ENCODE data around the gene INA.
"Not testable (repeated sequence)": the region's sequence is repeated elsewhere in the genome, so short reads cannot be mapped to it uniquely, and the experiment has no call there.

INA gene

DNA sequence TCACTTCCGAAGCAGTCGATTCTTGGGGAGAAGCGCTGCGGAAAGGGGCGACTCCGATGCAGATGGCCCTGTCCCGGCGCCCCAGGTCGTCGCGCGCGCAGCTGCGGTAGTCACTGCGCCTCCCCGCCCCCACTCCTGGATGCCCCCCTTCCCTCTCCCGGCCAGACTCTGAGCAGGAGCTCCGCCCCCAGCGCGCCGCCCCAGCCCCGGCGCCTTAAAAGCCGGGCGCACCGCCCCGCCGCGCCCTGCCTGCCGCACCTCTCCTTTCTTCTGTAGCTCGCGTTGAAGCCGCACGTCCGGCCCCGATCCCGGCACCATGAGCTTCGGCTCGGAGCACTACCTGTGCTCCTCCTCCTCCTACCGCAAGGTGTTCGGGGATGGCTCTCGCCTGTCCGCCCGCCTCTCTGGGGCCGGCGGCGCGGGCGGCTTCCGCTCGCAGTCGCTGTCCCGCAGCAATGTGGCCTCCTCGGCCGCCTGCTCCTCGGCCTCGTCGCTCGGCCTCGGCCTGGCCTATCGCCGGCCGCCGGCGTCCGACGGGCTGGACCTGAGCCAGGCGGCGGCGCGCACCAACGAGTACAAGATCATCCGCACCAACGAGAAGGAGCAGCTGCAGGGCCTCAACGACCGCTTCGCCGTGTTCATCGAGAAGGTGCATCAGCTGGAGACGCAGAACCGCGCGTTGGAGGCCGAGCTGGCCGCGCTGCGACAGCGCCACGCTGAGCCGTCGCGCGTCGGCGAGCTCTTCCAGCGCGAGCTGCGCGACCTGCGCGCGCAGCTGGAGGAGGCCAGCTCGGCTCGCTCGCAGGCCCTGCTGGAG is at the start of gene INA:
INA (plus strand) TSS at position 243 of the 817 bp plus-strand sequence; CDS start at position 317, 74 bp downstream.
- no peak for DNase-seq

DNA sequence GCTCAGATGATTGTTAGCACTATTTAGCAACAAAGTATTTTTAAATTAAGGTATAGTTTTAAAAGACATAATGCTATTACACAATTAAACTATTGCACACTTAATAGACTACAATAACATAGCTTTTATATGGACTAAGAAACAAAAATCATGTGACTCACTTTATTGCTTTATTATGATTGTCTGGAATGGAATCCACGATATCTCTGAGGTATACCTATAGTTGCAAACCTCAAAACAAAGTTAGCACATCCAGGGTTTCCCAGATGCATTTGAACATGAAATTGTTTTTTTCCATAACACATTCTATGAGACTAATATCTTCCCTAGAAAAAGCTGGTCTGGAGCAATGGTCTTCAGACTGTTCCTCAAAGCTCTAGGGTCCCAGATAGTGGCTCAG is 49.5 kb upstream of the INA start:
- peak; percentile 81 for DNase-seq

DNA sequence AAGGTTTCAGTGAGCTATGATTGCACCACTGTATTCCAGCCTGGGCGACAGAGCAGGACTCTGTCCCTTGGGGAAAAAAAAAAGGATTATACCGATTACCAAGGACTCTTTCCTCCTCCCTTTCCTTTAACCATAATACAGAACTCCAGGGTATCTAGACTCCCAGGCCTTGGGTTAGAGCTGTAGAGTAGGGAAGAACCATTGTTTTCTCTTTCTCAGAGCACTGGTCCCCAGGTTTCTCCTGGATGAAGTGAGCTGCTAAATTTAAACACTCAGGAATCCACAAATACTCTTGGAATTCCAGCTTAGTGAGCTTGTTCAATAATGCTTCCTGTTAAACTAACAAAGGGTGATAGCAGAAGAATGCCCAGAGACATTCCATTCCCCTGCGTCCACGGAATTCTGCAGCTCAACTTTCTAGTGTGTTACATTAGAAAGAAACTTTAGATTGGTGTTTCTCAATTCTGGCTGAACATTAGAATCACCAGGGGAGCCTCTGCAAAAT is 45.8 kb upstream of the INA start:
- peak; percentile 98 for DNase-seq

DNA sequence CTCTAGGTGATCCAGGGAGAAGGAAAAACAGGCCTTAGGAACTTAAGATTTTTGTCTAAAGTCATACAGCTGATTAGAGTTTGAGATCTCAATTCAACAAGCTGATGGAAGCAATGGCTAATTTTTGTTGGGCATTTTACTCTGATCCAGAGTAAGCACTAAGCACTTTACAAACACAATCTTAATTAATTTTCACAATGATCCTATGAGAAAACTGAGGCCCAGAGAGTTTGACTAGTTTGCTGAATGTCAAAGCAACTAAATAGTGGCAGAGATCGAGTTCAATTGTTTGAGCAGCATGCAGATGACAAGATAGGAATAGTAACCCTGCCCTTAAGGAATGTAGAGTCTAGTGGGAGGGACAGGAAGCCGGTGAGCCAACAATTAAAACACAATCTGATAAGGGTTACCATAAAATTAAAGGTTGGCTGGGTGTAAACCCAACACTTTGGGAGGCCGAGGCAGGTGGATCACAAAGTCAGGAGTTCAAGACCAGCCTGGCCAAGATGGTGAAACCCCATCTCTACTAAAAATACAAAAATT is 44.7 kb upstream of the INA start:
- no peak for DNase-seq

DNA sequence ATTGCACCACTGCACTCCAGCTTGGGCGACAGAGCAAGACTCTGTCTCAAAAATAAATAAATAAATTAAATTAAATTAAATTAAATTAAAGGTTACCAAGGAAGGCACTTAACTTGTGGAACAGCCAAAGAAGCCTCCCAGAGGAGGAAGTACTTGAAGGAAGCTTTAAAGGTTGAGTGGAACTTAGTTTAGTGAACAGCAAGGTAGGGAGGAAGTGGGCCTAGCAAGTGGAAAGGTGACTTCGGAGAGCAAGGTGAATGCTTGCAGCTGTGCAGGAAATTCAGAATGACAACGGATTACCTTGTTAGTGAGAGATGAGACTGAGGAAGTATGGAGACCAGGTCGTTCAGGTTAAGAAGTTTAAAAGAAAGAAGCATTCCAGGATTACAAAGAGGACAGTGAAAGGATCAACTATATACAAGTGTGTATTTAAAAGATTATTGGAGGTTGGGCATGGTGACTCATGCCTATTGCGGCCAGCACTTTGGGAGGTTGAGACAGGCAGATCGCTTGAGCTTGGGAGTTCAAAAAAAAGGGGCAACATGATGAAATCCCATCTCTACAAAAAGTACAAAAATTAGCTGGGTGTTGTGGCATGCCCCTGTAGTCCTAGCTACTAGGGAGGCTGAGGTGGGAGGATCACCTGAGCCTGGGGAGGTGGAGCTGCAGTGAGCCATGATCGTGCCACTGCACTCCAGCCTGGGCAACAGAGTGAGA is 44.0 kb upstream of the INA start:
- peak; percentile 52 for DNase-seq

DNA sequence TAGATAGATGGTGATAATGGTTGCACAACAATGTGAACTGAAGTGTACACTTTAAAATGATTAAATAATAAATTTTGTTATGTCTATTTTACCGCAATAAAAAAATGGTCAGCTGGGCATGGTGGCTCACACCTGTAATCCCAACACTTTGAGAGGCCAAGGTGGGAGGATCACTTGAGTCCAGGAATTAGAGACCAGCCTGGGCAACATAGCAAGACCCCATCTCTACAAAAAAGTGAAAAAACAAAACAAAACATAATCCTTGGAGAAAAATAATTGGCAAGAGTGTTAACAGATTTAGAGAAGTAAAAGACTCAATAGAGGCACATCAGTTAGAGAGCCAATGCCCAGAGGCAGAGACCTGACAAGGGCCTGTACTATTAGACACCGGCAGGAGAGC is 41.2 kb upstream of the INA start:
- DNase-seq, result no peak

DNA sequence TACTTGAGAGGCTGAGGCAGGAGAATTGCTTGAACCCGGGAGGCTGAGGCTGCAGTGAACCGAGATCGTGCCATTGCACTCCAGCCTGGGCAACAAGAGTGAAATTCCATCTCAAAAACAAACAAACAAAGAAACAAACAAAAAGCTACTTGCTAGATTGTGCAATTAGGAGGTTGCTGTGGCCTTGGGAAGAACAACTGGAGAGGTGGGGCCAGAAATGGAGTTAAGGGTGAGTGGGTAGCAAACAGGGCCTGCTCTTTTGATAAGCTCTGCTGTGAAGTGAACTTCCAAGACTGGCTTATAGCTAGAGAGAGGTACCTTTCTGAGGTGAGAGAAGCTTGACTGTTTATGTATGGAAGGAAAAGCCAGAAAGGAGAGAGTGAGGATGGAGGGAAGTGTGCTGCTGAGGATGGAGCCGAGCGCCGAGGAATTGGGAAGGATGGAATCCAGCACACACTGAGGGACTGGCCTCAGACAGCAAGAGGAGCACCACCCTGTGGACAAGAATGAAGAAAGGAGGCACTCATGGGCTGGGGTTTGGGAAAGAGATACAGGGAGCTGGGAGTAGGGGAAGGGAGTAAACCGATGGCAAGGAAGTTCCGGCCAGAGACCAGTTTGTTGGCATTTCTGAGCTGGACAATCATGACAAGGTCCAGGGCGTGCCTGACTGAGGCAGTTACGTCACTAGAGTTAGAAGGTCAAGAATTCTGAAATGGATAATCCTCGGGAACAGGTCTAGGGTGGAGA is 38.3 kb upstream of the INA start:
- peak; percentile 87 for DNase-seq

DNA sequence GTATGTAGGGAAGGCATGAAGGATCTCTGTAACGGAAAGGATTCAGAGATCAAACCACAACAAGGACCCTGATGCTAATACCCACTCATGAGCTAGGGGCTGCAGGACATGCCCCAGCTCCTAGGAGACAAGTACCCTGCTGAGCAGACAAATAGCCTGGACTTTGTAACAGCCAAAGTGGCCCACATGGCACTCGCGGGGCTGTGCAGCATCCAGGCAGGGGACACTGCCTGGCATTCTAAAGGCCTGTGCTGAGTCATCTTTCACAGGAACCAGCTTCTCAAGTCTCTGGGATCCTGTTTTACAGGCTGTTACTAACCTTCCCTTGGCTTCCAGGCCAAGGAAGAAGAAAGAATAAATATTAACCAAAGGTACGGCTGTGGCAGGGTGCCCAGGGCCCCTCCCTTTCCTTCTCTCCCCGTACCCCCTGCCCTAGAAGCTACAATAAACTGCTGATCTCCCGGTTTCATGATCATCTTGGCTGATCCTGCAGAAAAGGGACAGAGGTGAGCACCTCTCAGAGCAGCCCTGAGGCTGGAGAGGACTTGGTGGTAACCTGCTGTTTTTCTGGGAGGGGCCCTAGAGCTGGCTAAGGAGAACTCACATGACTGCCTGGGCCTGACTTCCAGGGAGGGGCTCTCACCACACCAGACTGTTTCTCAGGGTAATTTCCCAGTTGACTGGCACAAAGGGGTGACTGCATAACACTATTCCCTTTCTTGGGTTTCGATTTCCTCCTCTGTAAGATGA is 35.5 kb upstream of the INA start:
- peak; percentile 47 for DNase-seq

DNA sequence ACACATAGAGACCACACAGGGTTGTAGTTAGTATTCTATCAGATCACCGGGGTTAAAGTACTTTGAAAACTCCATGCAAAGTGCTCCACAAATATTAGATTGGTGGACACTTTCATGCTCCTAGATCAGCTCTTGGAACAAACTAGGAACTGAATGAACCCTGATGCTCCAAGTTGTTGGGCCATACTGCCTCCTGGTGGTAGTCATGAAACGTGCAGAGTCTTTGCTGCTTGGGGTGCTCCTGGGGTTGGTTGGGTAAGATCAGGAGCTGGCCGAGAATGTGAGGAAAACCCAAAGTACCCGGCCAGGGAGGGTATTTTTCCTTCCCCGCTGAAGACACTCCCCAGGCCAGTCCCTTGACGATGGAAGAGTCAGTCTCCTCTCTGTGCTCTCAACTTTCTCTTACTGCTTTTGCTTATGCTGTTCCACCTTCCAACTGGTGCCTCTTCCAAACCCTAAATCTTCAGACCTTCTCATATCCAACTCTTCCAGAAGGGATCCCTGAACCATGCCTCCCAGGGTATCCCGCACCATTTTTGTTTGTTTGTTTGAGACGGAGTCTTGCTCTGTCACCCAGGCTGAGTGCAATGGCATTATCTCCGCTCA is 32.2 kb upstream of the INA start:
- peak; percentile 62 for DNase-seq

DNA sequence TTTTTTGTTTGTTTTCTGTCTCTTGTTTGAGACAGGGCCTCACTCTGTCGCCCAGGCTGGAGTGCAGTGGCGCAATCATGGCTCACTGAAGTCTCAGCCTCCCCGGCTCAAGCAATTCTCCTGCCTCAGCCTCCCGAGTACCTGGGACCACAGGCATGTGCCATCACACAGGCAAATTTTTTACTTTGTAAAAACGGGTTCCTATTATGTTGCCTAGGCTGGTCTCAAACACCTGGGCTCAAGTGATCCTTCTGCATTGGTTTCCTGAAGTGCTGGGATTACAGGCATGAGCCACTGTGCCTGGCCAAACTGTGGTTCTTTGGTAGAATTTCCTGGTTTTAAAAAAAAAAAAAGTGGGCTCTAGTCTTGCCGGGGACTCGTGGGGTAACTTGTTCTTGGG is 31.4 kb upstream of the INA start, which contains the start of gene RPEL1:
RPEL1 (plus strand) TSS at position 301 of the 400 bp plus-strand sequence. CDS start 110 bp downstream, outside the sequence.
- not testable (repeated sequence) for DNase-seq

DNA sequence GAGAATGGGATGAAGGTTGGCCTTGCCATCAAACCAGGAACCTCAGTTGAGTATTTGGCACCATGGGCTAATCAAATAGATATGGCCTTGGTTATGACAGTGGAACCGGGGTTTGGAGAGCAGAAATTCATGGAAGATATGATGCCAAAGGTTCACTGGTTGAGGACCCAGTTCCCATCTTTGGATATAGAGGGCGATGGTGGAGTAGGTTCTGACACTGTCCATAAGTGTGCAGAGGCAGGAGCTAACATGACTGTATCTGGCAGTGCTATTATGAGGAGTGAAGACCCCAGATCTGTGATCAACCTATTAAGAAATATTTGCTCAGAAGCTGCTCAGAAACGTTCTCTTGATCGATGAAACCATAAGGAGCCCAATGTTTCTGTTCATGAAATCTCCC is 30.6 kb upstream of the INA start:
- no peak for DNase-seq

DNA sequence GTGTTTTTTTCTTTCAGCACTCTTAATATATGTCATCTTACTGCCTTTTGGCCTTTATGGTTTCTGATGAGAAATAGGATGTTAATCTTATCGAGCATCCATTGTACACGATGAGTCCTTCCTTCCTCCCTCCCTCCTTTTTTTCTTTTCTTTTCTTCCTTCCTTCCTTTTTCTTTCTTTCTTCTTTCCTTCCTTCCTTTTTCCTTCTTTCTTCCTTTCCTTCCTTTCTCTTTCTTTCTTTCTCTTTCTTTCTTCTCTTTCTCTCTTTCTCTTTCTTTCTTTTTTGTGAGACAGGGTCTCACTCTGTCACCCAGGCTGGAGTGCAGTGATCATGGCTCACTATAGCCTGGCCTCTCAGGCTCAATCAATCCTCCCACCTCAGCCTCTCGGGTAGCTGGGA is 22.8 kb upstream of the INA start:
- no peak for DNase-seq

DNA sequence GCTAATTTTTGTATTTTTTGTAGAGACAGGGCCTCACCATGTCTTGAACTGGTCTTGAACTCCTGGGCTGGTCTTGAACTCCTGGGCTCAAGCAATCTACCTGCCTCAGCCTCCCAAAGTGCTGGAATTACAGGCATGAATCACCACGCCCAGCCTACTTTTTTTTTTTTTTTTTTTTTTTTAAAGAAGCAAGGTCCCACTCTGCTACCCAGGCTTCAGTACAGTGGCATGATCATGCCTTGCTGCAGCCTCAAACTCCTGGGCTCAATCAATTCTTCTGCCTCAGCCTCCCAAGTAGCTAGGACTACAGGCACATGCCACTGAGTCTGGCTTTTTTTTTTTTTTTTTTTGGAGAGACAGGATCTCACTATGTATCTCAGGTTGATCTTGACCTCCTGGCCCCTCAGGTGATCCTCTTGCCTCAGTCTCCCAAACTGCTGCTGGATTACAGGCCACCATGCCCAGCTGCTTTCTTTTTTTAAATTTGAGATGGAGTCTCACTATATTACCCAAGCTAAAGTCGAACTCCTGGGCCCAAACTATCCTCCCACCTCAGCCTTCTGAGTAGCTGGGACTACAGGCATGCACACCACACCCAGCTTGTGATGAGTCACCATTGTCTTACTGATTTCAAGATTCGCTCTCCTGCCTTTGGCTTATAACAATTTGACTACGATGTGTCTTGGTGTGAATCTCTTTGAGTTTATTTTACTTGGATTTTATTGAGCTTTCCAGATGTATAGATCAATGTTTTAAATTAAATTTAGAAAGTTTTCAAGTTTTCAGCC is 22.2 kb upstream of the INA start:
- DNase-seq, result peak; percentile 84

DNA sequence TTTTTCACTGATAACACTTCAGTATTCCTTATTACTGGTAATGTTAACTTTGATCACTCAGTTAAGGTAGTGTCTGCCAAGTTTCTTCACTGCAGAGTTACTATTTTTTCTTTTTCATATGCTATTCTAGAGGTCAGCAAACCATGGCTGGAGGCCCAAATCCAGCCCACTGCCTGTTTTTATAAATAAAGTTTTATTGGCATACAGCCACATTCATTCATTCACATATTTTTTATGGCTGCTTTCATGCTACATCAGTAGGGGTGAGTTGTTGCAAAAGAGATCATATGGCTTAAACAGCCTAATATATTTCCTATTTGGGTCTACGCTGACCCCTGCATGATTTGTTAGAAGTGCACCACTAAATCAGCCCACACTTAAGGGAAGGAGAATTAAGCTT is 20.3 kb upstream of the INA start:
- DNase-seq, result no peak

DNA sequence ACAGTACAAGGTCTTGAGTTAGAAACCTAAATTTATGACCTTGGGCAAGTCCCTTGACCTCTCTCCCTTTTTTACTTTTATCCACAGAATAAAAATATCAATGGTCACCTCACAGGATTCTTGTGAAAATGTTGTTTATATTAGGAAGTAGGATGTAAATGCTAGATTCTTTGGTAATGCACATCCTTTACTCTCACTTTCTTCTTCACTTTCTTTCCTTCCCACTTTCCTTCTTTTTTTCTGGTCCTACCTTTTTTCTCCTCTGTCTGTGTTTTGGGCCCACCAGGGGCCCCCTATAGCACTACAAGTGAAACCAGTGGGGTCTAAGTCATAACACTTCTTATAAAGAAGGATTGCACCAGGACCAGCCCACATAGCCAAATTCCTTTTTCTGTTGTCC is 19.1 kb upstream of the INA start:
- DNase-seq, result no peak

DNA sequence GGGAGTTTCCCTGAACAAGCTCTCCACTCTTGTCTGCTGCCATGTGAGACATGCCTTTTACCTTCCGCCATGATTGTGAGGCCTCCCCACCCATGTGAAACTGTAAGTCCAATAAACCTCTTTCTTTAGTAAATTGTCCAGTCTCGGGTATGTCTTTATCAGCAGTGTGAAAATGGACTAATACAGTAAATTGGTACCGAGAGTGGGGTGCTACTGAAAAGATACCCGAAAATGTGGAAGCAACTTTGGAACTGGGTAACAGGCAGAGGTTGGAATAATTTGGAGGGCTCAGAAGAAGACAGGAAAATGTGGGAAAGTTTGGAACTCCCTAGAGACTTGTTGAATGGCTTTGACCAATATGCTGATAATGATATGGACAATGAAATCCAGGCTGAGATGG is 18.0 kb upstream of the INA start:
- DNase-seq, result not testable (repeated sequence)

DNA sequence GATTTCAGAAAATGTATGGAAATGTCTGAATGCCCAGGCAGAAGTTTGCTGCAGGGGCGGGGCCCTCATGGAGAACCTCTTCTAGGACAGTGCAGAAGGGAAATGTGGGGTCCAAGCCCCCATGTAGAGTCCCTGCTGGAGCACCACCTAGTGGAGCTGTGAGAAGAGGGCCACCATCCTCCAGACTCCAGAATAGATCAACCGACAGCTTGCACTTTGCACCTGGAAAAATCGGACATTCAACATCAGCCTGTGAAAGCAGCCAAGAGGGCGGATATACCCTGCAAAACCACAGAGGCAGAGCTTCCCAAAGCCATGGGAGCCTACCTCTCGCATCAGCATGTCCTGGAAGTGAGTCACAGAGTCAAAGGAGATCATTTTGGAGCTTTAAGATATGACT is 16.9 kb upstream of the INA start:
- no peak for DNase-seq

DNA sequence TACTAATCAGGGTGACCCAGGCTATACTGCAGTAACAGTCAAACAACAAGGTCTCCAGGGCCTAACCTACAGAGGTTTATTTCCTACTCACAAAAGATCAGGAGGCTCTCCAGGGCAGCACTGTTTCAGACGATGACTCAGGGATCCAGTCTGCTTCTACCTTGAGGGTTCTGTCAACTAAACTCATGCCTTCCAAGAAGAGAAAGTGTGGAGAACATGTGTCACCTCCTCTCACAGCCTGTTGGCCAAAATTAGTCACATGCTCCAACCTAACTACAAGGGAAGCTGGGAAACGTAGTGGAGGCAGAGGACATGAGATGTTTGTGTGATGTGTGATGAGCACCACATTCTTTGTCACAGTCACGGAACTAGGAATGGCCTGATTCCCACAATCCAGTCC is 14.7 kb upstream of the INA start:
- no peak for DNase-seq

DNA sequence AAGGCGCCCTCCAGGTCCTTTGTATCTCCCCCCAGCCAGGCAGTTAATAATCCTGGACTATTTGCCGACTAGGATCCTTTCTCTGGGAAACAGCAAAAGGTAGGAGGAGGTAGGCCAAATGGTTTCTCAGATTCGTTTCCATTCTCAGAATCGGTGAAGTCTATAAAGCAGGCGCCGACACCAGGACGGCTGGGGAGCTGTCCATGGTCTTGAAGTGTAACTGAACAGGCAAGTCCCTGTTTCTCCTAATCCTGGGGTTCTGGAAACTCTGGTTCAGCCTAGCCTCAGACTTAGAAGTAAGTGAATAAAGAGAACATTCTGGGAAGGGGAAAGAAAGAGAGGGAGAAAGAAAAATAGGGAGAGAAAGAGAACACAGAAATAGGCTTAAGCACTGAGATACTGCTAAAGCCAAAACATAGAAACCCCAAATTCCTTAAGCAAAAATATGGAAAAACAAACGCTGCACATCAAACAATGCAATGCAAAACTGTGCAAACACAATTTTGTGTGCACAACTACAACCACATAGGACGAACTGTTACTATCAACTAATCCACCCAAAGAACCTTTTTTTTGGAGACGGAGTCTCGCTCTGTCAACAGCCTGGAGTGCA is 11.1 kb upstream of the INA start:
- DNase-seq, result no peak

DNA sequence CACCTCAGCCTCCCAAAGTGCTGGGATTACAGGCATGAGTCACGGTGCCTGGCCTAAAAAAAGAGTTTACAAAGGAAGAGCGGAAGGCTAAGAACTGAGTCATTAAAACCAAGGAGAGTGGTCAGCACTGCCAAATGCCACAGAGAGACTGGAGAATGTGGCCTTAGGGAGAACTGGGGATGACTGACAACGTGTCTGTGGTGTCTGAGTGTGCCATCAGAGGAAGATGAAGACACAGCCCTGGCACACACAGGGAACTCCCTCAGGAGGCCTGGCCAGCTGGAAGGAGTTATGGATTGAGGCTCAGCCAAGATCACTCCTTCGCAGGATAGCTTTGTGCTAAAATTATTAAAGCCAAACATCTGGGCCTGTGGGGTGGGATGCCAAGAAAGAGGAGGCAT is 3.9 kb upstream of the INA start:
- peak; percentile 98 for DNase-seq

Measured in NCI-H226 (cell line).